ENCODE measurements around the gene PLD2. TPM values are rescaled to one million over a fixed set of nuclear protein-coding genes. Genes with fewer than 3 reads are reported as not detected.

The PLD2 gene
- polyA plus RNA-seq, 3 donors = 3.5 to 122 (median 4.0) TPM

- H3K4me3 Mint-ChIP-seq = peak overlapping the region; percentile 64 to 89
- peaks cover 43 to 78% of the 10 kb centered on the region in 2 donors for H3K27me3 ChIP-seq (ENCODE audit: control insufficient read depth in 2 of 2, insufficient read depth in 2 of 2, low read length in 2 of 2)
- H3K36me3 Mint-ChIP-seq = peaks cover 10 to 24% of the 10 kb centered on the region in 2 donors
- peak overlapping the region in 1 of 3 experiments; percentile 18 for H3K4me3 ChIP-seq (replicated peaks in 1 of 3; ENCODE audit: low read depth in 2 of 3, low read length in 3 of 3)
- no peaks in the 10 kb centered on the region for H3K36me3 ChIP-seq (replicated peaks in 1 of 2; ENCODE audit: control insufficient read depth in 1 of 2, insufficient read depth in 2 of 2, low read length in 2 of 2)
- H3K9me3 Mint-ChIP-seq = peaks cover 3 to 35% (median 9%) of the 10 kb centered on the region in 7 donors
- H2AFZ ChIP-seq (ENCODE audit: insufficient read depth, low read depth, low read length, poor library complexity, severe bottlenecking) = peak overlapping the region; percentile 31
- DNase-seq = peak in 2 of 3 donors; percentile 23 to 24
- no peak overlapping the region for H3K27ac ChIP-seq (ENCODE audit: low read depth in 1 of 2, low read length in 2 of 2)
- H3K27ac Mint-ChIP-seq = peak overlapping the region in 1 of 7 donors; percentile 30
- H3K27me3 Mint-ChIP-seq (ENCODE audit: low read depth in 3 of 3) = peaks cover 77 to 90% (median 85%) of the 10 kb centered on the region in 3 donors
- H3K9me3 ChIP-seq (replicated peaks in 1 of 2; ENCODE audit: control insufficient read depth in 1 of 2, insufficient read depth in 1 of 2, low read length in 2 of 2) = peaks cover 2 to 14% of the 10 kb centered on the region in 2 donors
- H3K4me1 Mint-ChIP-seq = peaks cover 43% of the 10 kb centered on the region
- H3K4me2 ChIP-seq (replicated peaks; ENCODE audit: extremely low read depth, low read length, poor library complexity, severe bottlenecking) = peak overlapping the region; percentile 46
- WGBS (ENCODE audit: insufficient coverage) = 6% methylated on average over 51 of the region's 61 CpGs
- H3K79me2 ChIP-seq (ENCODE audit: insufficient read depth, low read length) = no peaks in the 10 kb centered on the region
- H3K4me1 ChIP-seq (ENCODE audit: control insufficient read depth in 1 of 2, insufficient read depth in 2 of 2, low read length in 2 of 2) = peaks cover 35 to 43% of the 10 kb centered on the region in 2 donors
- H4K20me1 ChIP-seq (ENCODE audit: insufficient read depth, low read length) = peaks cover 3% of the 10 kb centered on the region
- H3K9ac ChIP-seq (ENCODE audit: insufficient read depth, low read length, poor library complexity, severe bottlenecking) = no peak overlapping the region
- intact Hi-C loops (cut with micrococcal nuclease) = loop anchor here in 1 of 2 donors (2.0 to 5.0 kb wide), 2 partner anchors 15 to 102 kb away; partner anchors contain the start of gene TM4SF5
- TF ChIP-seq CTCF (IDR thresholded peaks at IDR 0.05) = no peak
These were observed 21.4 kb upstream of the PLD2 start for GRCh38 chr17:4785311-4786105.

- no peak within 1 kb of the TSS for H3K27ac ChIP-seq (ENCODE audit: low read depth in 1 of 2, low read length in 2 of 2)
- peak within 1 kb of the TSS in 4 of 7 donors; percentile 15 to 61 (median 36) for H3K27ac Mint-ChIP-seq
- peaks cover 43 to 74% of the 10 kb centered on the region in 2 donors for H3K27me3 ChIP-seq (ENCODE audit: control insufficient read depth in 2 of 2, insufficient read depth in 2 of 2, low read length in 2 of 2)
- peak within 1 kb of the TSS; percentile 31 for H2AFZ ChIP-seq (ENCODE audit: insufficient read depth, low read depth, low read length, poor library complexity, severe bottlenecking)
- H3K36me3 ChIP-seq (replicated peaks in 1 of 2; ENCODE audit: control insufficient read depth in 1 of 2, insufficient read depth in 2 of 2, low read length in 2 of 2) = no peaks in the 10 kb centered on the region
- H3K27me3 Mint-ChIP-seq (ENCODE audit: low read depth in 3 of 3) = peaks cover 71 to 85% (median 81%) of the 10 kb centered on the region in 3 donors
- peaks cover 2 to 14% of the 10 kb centered on the region in 2 donors for H3K9me3 ChIP-seq (replicated peaks in 1 of 2; ENCODE audit: control insufficient read depth in 1 of 2, insufficient read depth in 1 of 2, low read length in 2 of 2)
- H3K4me2 ChIP-seq (replicated peaks; ENCODE audit: extremely low read depth, low read length, poor library complexity, severe bottlenecking) = peak within 1 kb of the TSS; percentile 46
- no peaks in the 10 kb centered on the region for H3K79me2 ChIP-seq (ENCODE audit: insufficient read depth, low read length)
- WGBS (ENCODE audit: insufficient coverage) = 3% methylated on average over 20 of the region's 24 CpGs
- peaks cover 3 to 35% (median 9%) of the 10 kb centered on the region in 7 donors for H3K9me3 Mint-ChIP-seq
- H4K20me1 ChIP-seq (ENCODE audit: insufficient read depth, low read length) = peaks cover 3% of the 10 kb centered on the region
- H3K4me1 Mint-ChIP-seq = peaks cover 47% of the 10 kb centered on the region
- H3K36me3 Mint-ChIP-seq = peaks cover 10 to 24% of the 10 kb centered on the region in 2 donors
- intact Hi-C loops (cut with micrococcal nuclease) = loop anchor here in 1 of 2 donors (2.0 to 5.0 kb wide), 2 partner anchors 15 to 101 kb away; partner anchors contain the start of gene TM4SF5
- DNase-seq = peak in 2 of 3 donors; percentile 27 to 40
- peak within 1 kb of the TSS; percentile 64 to 89 for H3K4me3 Mint-ChIP-seq
- H3K4me3 ChIP-seq (replicated peaks in 1 of 3; ENCODE audit: low read depth in 2 of 3, low read length in 3 of 3) = peak within 1 kb of the TSS in 1 of 3 experiments; percentile 18
- no peak within 1 kb of the TSS for H3K9ac ChIP-seq (ENCODE audit: insufficient read depth, low read length, poor library complexity, severe bottlenecking)
- no peak for TF ChIP-seq CTCF (IDR thresholded peaks at IDR 0.05)
- H3K4me1 ChIP-seq (ENCODE audit: control insufficient read depth in 1 of 2, insufficient read depth in 2 of 2, low read length in 2 of 2) = peaks cover 40 to 49% of the 10 kb centered on the region in 2 donors
These were observed 20.8 kb upstream of the PLD2 start, which contains the start of gene VMO1 for GRCh38 chr17:4786106-4786511. Gene VMO1, minus strand, starts transcription at chr17:4786364. Its CDS starts 12 bp downstream, at chr17:4786352.
